8988T (cell line): ENCODE data around the gene GRM3.

ENCODE experiments used
- DNase-seq: peaks from one replicate; pipeline ENCODE4 v3.0.0; 2011

Gene GRM3

DNA sequence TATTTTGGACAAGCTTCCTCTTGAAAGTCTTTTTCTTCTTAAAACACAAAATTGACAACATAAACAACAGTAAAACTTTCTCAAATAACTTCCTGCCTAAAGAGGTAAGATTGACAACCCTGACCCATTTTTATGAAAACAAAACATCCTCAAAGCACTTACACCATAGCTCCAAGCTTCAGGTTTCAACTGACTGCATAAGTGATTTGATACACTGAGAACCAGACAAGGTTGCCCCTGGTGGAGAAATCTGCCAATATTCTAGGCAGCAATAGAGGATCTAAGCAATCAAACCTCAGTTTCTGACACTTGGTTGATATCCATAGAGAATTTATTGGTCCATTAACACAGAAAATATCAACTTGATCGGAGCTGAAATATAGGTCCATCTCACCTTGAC is 267.9 kb downstream of the GRM3 start:
- DNase-seq: no peak

GRCh38 chr7:86913709-86914108 is 270.0 kb downstream of the GRM3 start:
- no peak for DNase-seq
